ENCODE measurements around the gene PLXNB2. TPM values are rescaled to one million over a fixed set of nuclear protein-coding genes. Genes with fewer than 3 reads are reported as not detected.

Gene PLXNB2
- total and polyA plus RNA-seq, 2 of the 4 experiments (the other 2 are of a cell fraction) = 73.1 to 202 TPM

DNA sequence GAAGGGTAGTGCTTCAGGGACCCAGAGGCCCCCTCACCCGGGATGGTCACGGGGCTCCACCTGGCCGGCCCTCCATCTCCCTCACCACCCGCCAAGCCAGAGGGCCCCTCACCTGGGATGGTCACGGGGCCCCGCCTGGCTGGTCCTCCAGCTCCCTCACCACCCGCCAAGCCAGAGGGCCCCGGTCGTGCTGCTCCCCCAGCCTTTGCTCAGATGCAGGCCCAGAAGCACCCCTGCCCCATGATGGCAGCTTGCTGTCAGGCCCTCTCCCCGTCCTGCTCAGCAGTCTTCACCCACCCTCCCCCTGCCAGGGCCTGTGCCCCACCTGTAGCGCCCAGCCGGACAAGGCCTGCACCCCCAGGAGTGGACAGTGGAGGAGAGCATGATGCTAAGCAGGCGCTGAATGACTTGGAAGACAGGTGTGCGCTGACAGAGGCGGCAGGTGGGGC is 12.1 kb upstream of the PLXNB2 start:
- BruUV-seq (replicated peaks) = no TSS peak
- no peak overlapping the region for H2AK5ac ChIP-seq (ENCODE audit: low read depth, low read length)
- no peak overlapping the region for H3K56ac ChIP-seq (ENCODE audit: extremely low read depth, insufficient read depth, low read length)
- no peak overlapping the region for H3K4me3 ChIP-seq (ENCODE audit: insufficient read depth, low read depth, low read length)
- no peak overlapping the region for H3K27ac ChIP-seq (ENCODE audit: insufficient read depth, low read length)
- H2BK15ac ChIP-seq (ENCODE audit: low read depth, low read length) = no peak overlapping the region
- in situ Hi-C loops (cut with MboI; ENCODE audit: low sequenced_read_pairs) (no loop called here), intact Hi-C loops (cut with micrococcal nuclease) (no loop called here), dilution Hi-C loops (cut with HindIII; ENCODE audit: low sequenced_read_pairs, unreplicated experiment) (no loop called here)
- H3K9me3 ChIP-seq (ENCODE audit: control insufficient read depth, insufficient read depth, low read length) = no peaks in the 10 kb centered on the region
- no peak overlapping the region for H2BK20ac ChIP-seq (ENCODE audit: low read depth, low read length)
- DNase-seq (no peak), ATAC-seq (ENCODE audit: low read depth) (no peak)
- no peaks in the 10 kb centered on the region for H3K79me1 ChIP-seq (ENCODE audit: low read depth in 1 of 2, low read length in 2 of 2)
- ChIA-PET CTCF (no interaction called here), POLR2A (ENCODE audit: unreplicated experiment) (no interaction called here)
- TF ChIP-seq, protein P1, sequence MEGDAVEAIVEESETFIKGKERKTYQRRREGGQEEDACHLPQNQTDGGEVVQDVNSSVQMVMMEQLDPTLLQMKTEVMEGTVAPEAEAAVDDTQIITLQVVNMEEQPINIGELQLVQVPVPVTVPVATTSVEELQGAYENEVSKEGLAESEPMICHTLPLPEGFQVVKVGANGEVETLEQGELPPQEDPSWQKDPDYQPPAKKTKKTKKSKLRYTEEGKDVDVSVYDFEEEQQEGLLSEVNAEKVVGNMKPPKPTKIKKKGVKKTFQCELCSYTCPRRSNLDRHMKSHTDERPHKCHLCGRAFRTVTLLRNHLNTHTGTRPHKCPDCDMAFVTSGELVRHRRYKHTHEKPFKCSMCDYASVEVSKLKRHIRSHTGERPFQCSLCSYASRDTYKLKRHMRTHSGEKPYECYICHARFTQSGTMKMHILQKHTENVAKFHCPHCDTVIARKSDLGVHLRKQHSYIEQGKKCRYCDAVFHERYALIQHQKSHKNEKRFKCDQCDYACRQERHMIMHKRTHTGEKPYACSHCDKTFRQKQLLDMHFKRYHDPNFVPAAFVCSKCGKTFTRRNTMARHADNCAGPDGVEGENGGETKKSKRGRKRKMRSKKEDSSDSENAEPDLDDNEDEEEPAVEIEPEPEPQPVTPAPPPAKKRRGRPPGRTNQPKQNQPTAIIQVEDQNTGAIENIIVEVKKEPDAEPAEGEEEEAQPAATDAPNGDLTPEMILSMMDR (conservative IDR thresholded peaks at IDR 0.05; ENCODE audit: low read depth, low read length) = no peak
- TF ChIP-seq NFE2L2 (IDR thresholded peaks at IDR 0.05; ENCODE audit: low read depth, low read length) (no peak), MXI1 (IDR thresholded peaks at IDR 0.05; ENCODE audit: borderline replicate concordance, low read depth, low read length) (no peak), CHD1 (IDR thresholded peaks at IDR 0.05; ENCODE audit: low read depth, low read length) (no peak), MAFK (IDR thresholded peaks at IDR 0.05; ENCODE audit: low read depth, low read length) (no peak), SMC3 (IDR thresholded peaks at IDR 0.05; ENCODE audit: low read depth, low read length) (no peak), MAZ (IDR thresholded peaks at IDR 0.05; ENCODE audit: borderline replicate concordance, low read depth, low read length) (no peak), RFX5 (IDR thresholded peaks at IDR 0.05; ENCODE audit: low read depth, low read length) (no peak), RCOR1 (IDR thresholded peaks at IDR 0.05; ENCODE audit: insufficient replicate concordance, low read length) (no peak), FOS (IDR thresholded peaks at IDR 0.05; ENCODE audit: low read depth, low read length) (no peak), CEBPB (IDR thresholded peaks at IDR 0.05; ENCODE audit: low read depth, low read length) (no peak), RAD21 (IDR thresholded peaks at IDR 0.05; ENCODE audit: low read length) (no peak), POLR2A (IDR thresholded peaks at IDR 0.05; ENCODE audit: low read depth, low read length) (no peak), BHLHE40 (IDR thresholded peaks at IDR 0.05; ENCODE audit: low read depth, low read length) (no peak)
- TF ChIP-seq, protein P2, sequence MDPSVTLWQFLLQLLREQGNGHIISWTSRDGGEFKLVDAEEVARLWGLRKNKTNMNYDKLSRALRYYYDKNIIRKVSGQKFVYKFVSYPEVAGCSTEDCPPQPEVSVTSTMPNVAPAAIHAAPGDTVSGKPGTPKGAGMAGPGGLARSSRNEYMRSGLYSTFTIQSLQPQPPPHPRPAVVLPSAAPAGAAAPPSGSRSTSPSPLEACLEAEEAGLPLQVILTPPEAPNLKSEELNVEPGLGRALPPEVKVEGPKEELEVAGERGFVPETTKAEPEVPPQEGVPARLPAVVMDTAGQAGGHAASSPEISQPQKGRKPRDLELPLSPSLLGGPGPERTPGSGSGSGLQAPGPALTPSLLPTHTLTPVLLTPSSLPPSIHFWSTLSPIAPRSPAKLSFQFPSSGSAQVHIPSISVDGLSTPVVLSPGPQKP (IDR thresholded peaks at IDR 0.05; ENCODE audit: borderline replicate concordance, low read depth, low read length) = no peak
- TF ChIP-seq, protein P3, sequence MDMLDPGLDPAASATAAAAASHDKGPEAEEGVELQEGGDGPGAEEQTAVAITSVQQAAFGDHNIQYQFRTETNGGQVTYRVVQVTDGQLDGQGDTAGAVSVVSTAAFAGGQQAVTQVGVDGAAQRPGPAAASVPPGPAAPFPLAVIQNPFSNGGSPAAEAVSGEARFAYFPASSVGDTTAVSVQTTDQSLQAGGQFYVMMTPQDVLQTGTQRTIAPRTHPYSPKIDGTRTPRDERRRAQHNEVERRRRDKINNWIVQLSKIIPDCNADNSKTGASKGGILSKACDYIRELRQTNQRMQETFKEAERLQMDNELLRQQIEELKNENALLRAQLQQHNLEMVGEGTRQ (IDR thresholded peaks at IDR 0.05; ENCODE audit: low read depth, low read length) = no peak
- H4K5ac ChIP-seq (ENCODE audit: low read depth, low read length) = no peak overlapping the region
- peaks cover 3% of the 10 kb centered on the region; the same call in 1 of the 2 replicates for H3K27me3 ChIP-seq (ENCODE audit: control insufficient read depth, insufficient read depth, low read length)
- H3K4me2 ChIP-seq (ENCODE audit: low read depth, low read length) = no peak overlapping the region
- H3K14ac ChIP-seq (replicated peaks; ENCODE audit: low read depth, low read length) = no peak overlapping the region
- no peak overlapping the region for H3K4ac ChIP-seq (ENCODE audit: low read depth, low read length)
- no peak overlapping the region for H3K9ac ChIP-seq (ENCODE audit: low read depth, low read length)
- H3K36me3 ChIP-seq (ENCODE audit: control insufficient read depth, insufficient read depth, low read length) = no peaks in the 10 kb centered on the region
- H4K20me1 ChIP-seq (ENCODE audit: insufficient read depth, low read length) = no peaks in the 10 kb centered on the region
- H2BK120ac ChIP-seq (ENCODE audit: low read depth, low read length) = no peak overlapping the region
- no peak overlapping the region for H3K23ac ChIP-seq (ENCODE audit: low read depth, low read length)
- no CpG with 5 or more reads among the region's 15 CpGs for WGBS, 2 experiments (ENCODE audit: extremely low coverage in 2 of 2, insufficient read length in 1 of 2)
- H4K91ac ChIP-seq (ENCODE audit: insufficient read depth, low read depth, low read length) = no peak overlapping the region
- H3K4me1 ChIP-seq (ENCODE audit: control insufficient read depth, insufficient read depth, low read length) = no peaks in the 10 kb centered on the region
- H2AFZ ChIP-seq (replicated peaks; ENCODE audit: low read length, poor library complexity) = no peak overlapping the region
- no peak overlapping the region for H2AK9ac ChIP-seq (replicated peaks; ENCODE audit: low read depth, low read length, poor library complexity)
- H2BK5ac ChIP-seq (ENCODE audit: low read depth, low read length, poor library complexity, severe bottlenecking) = no peak overlapping the region
- H3K18ac ChIP-seq (ENCODE audit: low read depth, low read length) = no peak overlapping the region
- no peaks in the 10 kb centered on the region for H3K9me1 ChIP-seq (ENCODE audit: insufficient read depth, low read length)
- H4K8ac ChIP-seq (ENCODE audit: low read depth in 2 of 2, low read length in 2 of 2) = no peak overlapping the region
